ENCODE measurements around the gene SCN4A.

SCN4A gene

GRCh38 chr17:63933598-63933997 lies 39.1 kb downstream of the SCN4A start:
- TF ChIP-seq MYC (IDR thresholded peaks at IDR 0.05; ENCODE audit: low read depth, low read length) (no peak), POLR2A (IDR thresholded peaks at IDR 0.05; ENCODE audit: extremely low read depth, insufficient read length) (no peak), CTCF (IDR thresholded peaks at IDR 0.05; ENCODE audit: low read depth, low read length) (no peak), MAX (IDR thresholded peaks at IDR 0.05; ENCODE audit: low read depth, low read length) (no peak)
- no peak for DNase-seq (ENCODE audit: low read depth)
- H3K4me3 ChIP-seq (ENCODE audit: low read depth, low read length): no peak overlapping the region

GRCh38 chr17:63932721-63933120 lies 40.0 kb downstream of the SCN4A start:
- DNase-seq (ENCODE audit: low read depth): no peak
- no peak overlapping the region for H3K4me3 ChIP-seq (ENCODE audit: low read depth, low read length)
- TF ChIP-seq MYC (IDR thresholded peaks at IDR 0.05; ENCODE audit: low read depth, low read length): no peak
- no peak for TF ChIP-seq MAX (IDR thresholded peaks at IDR 0.05; ENCODE audit: low read depth, low read length)
- no peak for TF ChIP-seq CTCF (IDR thresholded peaks at IDR 0.05; ENCODE audit: low read depth, low read length)
- TF ChIP-seq POLR2A (IDR thresholded peaks at IDR 0.05; ENCODE audit: extremely low read depth, insufficient read length): no peak

- TF ChIP-seq MAX (IDR thresholded peaks at IDR 0.05; ENCODE audit: low read depth, low read length): peak; percentile 61
- no peak; the same call in 1 of the 2 replicates for TF ChIP-seq MYC (IDR thresholded peaks at IDR 0.05; ENCODE audit: low read depth, low read length)
- peak; percentile 25 for TF ChIP-seq POLR2A (IDR thresholded peaks at IDR 0.05; ENCODE audit: extremely low read depth, insufficient read length)
- peak; percentile 80 for DNase-seq (ENCODE audit: low read depth)
- H3K4me3 ChIP-seq (ENCODE audit: low read depth, low read length): peak within 1 kb of the TSS; percentile 61
Measured at GRCh38 chr17:63931981-63932561, 40.6 kb downstream of the SCN4A start, which contains the start of gene CD79B. Gene CD79B, minus strand, starts transcription at chr17:63932331. Its CDS starts 70 bp downstream, at chr17:63932261.

- H3K4me3 ChIP-seq (ENCODE audit: low read depth, low read length): peak overlapping the region; percentile 61
- TF ChIP-seq MAX (IDR thresholded peaks at IDR 0.05; ENCODE audit: low read depth, low read length) (0 out of 2 replicates have a peak, but pooled peaks have one; percentile 5), POLR2A (IDR thresholded peaks at IDR 0.05; ENCODE audit: extremely low read depth, insufficient read length) (no peak)
- peak; percentile 70 for DNase-seq (ENCODE audit: low read depth)
Measured at GRCh38 chr17:63930951-63931575, 41.7 kb downstream of the SCN4A start.

- no peak for TF ChIP-seq CTCF (IDR thresholded peaks at IDR 0.05; ENCODE audit: low read depth, low read length)
- no peak for TF ChIP-seq MAX (IDR thresholded peaks at IDR 0.05; ENCODE audit: low read depth, low read length)
- no peak for TF ChIP-seq MYC (IDR thresholded peaks at IDR 0.05; ENCODE audit: low read depth, low read length)
- no peak for TF ChIP-seq POLR2A (IDR thresholded peaks at IDR 0.05; ENCODE audit: extremely low read depth, insufficient read length)
- no peak for DNase-seq (ENCODE audit: low read depth)
- no peak overlapping the region for H3K4me3 ChIP-seq (ENCODE audit: low read depth, low read length)
Measured at GRCh38 chr17:63929860-63930766, 42.6 kb downstream of the SCN4A start.

- H3K4me3 ChIP-seq (ENCODE audit: low read depth, low read length): no peak overlapping the region
- TF ChIP-seq MAX (IDR thresholded peaks at IDR 0.05; ENCODE audit: low read depth, low read length) (no peak), MYC (IDR thresholded peaks at IDR 0.05; ENCODE audit: low read depth, low read length) (no peak), POLR2A (IDR thresholded peaks at IDR 0.05; ENCODE audit: extremely low read depth, insufficient read length) (no peak), CTCF (IDR thresholded peaks at IDR 0.05; ENCODE audit: low read depth, low read length) (no peak)
Measured at GRCh38 chr17:63928966-63929695, 43.6 kb downstream of the SCN4A start.

More at GRCh38 chr17:63928966-63929695, 43.6 kb downstream of the SCN4A start:
- no peak for DNase-seq (ENCODE audit: low read depth)

All from NB4 (cell line).